ENCODE results near the gene HLCS. TPM values are rescaled to one million over a fixed set of nuclear protein-coding genes. Genes with fewer than 3 reads are reported as not detected.
A peak's percentile ranks its signal among the peaks of the same experiment; 100 is the strongest.

The HLCS gene
- total and polyA plus RNA-seq, 2 of the 4 experiments (the other 2 are of a cell fraction) = 10.6 to 21.0 TPM

- H3K18ac ChIP-seq (ENCODE audit: low read depth, low read length) = no peak overlapping the region
- H4K8ac ChIP-seq (ENCODE audit: low read depth in 2 of 2, low read length in 2 of 2) = no peak overlapping the region
- in situ Hi-C loops (cut with MboI; ENCODE audit: low sequenced_read_pairs) = no loop called here
- no peak overlapping the region for H3K56ac ChIP-seq (ENCODE audit: extremely low read depth, insufficient read depth, low read length)
- no peaks in the 10 kb centered on the region; the same call in 1 of the 2 replicates for H3K36me3 ChIP-seq (ENCODE audit: control insufficient read depth, insufficient read depth, low read length)
- no peak overlapping the region for H2BK20ac ChIP-seq (ENCODE audit: low read depth, low read length)
- H3K4me1 ChIP-seq (ENCODE audit: control insufficient read depth, insufficient read depth, low read length) = no peaks in the 10 kb centered on the region; the same call in 1 of the 2 replicates
- H2AK9ac ChIP-seq (replicated peaks; ENCODE audit: low read depth, low read length, poor library complexity) = no peak overlapping the region
- H2BK5ac ChIP-seq (ENCODE audit: low read depth, low read length, poor library complexity, severe bottlenecking) = no peak overlapping the region
- dilution Hi-C loops (cut with HindIII; ENCODE audit: low sequenced_read_pairs, unreplicated experiment) = no loop called here
- no peak overlapping the region for H3K9ac ChIP-seq (ENCODE audit: low read depth, low read length)
- no peak overlapping the region for H2AK5ac ChIP-seq (ENCODE audit: low read depth, low read length)
- 8% methylated on average over 4 of the region's 55 CpGs; no CpG with 5 or more reads in 1 of the 2 experiments for WGBS, 2 experiments (ENCODE audit: extremely low coverage in 2 of 2, insufficient read length in 1 of 2)
- no peaks in the 10 kb centered on the region; the same call in 1 of the 2 replicates for H3K9me3 ChIP-seq (ENCODE audit: control insufficient read depth, insufficient read depth, low read length)
- ATAC-seq (ENCODE audit: low read depth) = no peak
- no peak overlapping the region for H4K5ac ChIP-seq (ENCODE audit: low read depth, low read length)
- no peak overlapping the region for H4K91ac ChIP-seq (ENCODE audit: insufficient read depth, low read depth, low read length)
- H3K4me3 ChIP-seq (ENCODE audit: insufficient read depth, low read depth, low read length) = no peak overlapping the region
- H4K20me1 ChIP-seq (ENCODE audit: insufficient read depth, low read length) = peaks cover 20% of the 10 kb centered on the region
- no peaks in the 10 kb centered on the region for H3K79me1 ChIP-seq (ENCODE audit: low read depth in 1 of 2, low read length in 2 of 2)
- no peak overlapping the region for H3K27ac ChIP-seq (ENCODE audit: insufficient read depth, low read length)
- peak overlapping the region; percentile 13 for H2AFZ ChIP-seq (replicated peaks; ENCODE audit: low read length, poor library complexity)
- no peak for DNase-seq
- H3K4ac ChIP-seq (ENCODE audit: low read depth, low read length) = no peak overlapping the region
- POLR2A ChIA-PET (ENCODE audit: unreplicated experiment) = no interaction called here
- H3K4me2 ChIP-seq (ENCODE audit: low read depth, low read length) = no peak overlapping the region; the same call in 1 of the 2 replicates
- CTCF ChIA-PET = no interaction called here
- no peak overlapping the region for H3K14ac ChIP-seq (replicated peaks; ENCODE audit: low read depth, low read length)
- H3K9me1 ChIP-seq (ENCODE audit: insufficient read depth, low read length) = no peaks in the 10 kb centered on the region
- BruUV-seq (replicated peaks) = no TSS peak
- H2BK15ac ChIP-seq (ENCODE audit: low read depth, low read length) = no peak overlapping the region
- H3K27me3 ChIP-seq (ENCODE audit: control insufficient read depth, insufficient read depth, low read length) = peaks cover 81% of the 10 kb centered on the region
- H3K23ac ChIP-seq (ENCODE audit: low read depth, low read length) = 0 out of 2 replicates have a peak overlapping the region, but pooled peaks have one; percentile 2
- H2BK120ac ChIP-seq (ENCODE audit: low read depth, low read length) = no peak overlapping the region; the same call in 1 of the 2 replicates
- intact Hi-C loops (cut with micrococcal nuclease) = no loop called here
- TF ChIP-seq FOS (IDR thresholded peaks at IDR 0.05; ENCODE audit: low read depth, low read length) (no peak), MAZ (IDR thresholded peaks at IDR 0.05; ENCODE audit: borderline replicate concordance, low read depth, low read length) (no peak), CTCF (conservative IDR thresholded peaks at IDR 0.05; ENCODE audit: low read depth, low read length) (no peak), NFE2L2 (IDR thresholded peaks at IDR 0.05; ENCODE audit: low read depth, low read length) (no peak), RFX5 (IDR thresholded peaks at IDR 0.05; ENCODE audit: low read depth, low read length) (no peak), MAFK (IDR thresholded peaks at IDR 0.05; ENCODE audit: low read depth, low read length) (no peak), POLR2A (IDR thresholded peaks at IDR 0.05; ENCODE audit: low read depth, low read length) (no peak), BHLHE40 (IDR thresholded peaks at IDR 0.05; ENCODE audit: low read depth, low read length) (no peak), CHD1 (IDR thresholded peaks at IDR 0.05; ENCODE audit: low read depth, low read length) (no peak), MXI1 (IDR thresholded peaks at IDR 0.05; ENCODE audit: borderline replicate concordance, low read depth, low read length) (no peak), ELK1 (IDR thresholded peaks at IDR 0.05; ENCODE audit: borderline replicate concordance, low read depth, low read length) (no peak), RCOR1 (IDR thresholded peaks at IDR 0.05; ENCODE audit: insufficient replicate concordance, low read length) (no peak), USF2 (IDR thresholded peaks at IDR 0.05; ENCODE audit: low read depth, low read length) (no peak), SMC3 (IDR thresholded peaks at IDR 0.05; ENCODE audit: low read depth, low read length) (no peak), RAD21 (IDR thresholded peaks at IDR 0.05; ENCODE audit: low read length) (no peak)
Measured at GRCh38 chr21:36709030-36709867, 257.2 kb downstream of the HLCS start.

Data from IMR-90 (cell line).